ENCODE measurements around the gene PAX7. TPM values are rescaled to one million over a fixed set of nuclear protein-coding genes. Genes with fewer than 3 reads are reported as not detected.
A peak's percentile ranks its signal among the peaks of the same experiment; 100 is the strongest.

Gene PAX7
- total RNA-seq, 2 experiments from 2014 or later, result not detected

DNA sequence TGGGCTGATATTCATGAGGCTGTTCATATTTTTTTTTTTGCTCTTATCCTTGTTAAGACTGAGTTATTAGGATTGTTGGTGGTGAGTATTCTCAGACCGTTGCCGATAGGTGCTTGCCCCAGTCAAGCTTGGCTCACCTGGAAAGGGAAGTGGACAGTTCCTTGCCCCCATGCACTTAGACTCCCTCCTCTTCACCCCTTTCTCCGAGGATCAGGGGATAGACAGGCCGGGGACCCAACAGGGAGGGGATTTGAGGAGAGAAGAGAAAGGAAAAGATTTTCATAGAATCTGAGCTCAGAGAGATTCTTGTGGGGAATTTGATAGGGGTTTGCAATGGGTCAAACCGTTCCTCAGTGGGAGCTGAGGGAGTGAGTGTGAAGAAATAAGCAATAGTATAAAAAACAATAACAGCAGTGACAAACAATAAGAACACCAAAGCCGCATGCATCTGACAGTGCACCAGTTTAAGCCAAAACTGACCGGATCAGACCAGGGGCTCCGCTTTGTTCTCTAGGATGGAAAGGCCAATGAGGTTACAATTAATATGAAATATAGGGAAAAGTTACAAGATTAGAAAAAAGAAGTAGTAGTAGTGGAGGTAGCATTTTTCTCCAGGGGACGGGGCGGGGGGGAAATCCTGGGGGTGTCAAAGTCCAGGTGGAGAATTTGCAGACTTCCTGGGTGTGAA lies 8.9 kb downstream of the PAX7 start:
- no peak for DNase-seq
- H3K4me1 Mint-ChIP-seq, result peaks cover under 1% of the 10 kb centered on the region
- H3K9me3 Mint-ChIP-seq, result no peaks in the 10 kb centered on the region
- ChIA-PET CTCF (interaction anchor here (0.6 to 1.2 kb wide), 4 partner anchors 8 to 1513 kb away, joined by 3 to 5 read pairs (median 3); no protein-coding TSS in a partner anchor), POLR2A (no interaction called here)
- H3K36me3 Mint-ChIP-seq (ENCODE audit: low read depth), result peaks cover 1% of the 10 kb centered on the region
- peaks cover 90% of the 10 kb centered on the region for H3K27me3 Mint-ChIP-seq
- H3K27ac Mint-ChIP-seq, result peak overlapping the region; percentile 7
- H3K4me3 Mint-ChIP-seq, result no peak overlapping the region

GRCh38 chr1:18640228-18641004 lies 9.8 kb downstream of the PAX7 start:
- DNase-seq, result no peak
- H3K36me3 Mint-ChIP-seq (ENCODE audit: low read depth), result peaks cover 1% of the 10 kb centered on the region
- ChIA-PET CTCF (interaction anchor here (0.6 kb wide), 1 partner anchor 15 kb away, joined by 3 read pairs; no protein-coding TSS in a partner anchor), POLR2A (no interaction called here)
- no peaks in the 10 kb centered on the region for H3K9me3 Mint-ChIP-seq
- peaks cover 91% of the 10 kb centered on the region for H3K27me3 Mint-ChIP-seq
- peaks cover 6% of the 10 kb centered on the region for H3K4me1 Mint-ChIP-seq
- no peak overlapping the region for H3K4me3 Mint-ChIP-seq
- H3K27ac Mint-ChIP-seq, result peak overlapping the region; percentile 63

GRCh38 chr1:18641005-18641941 lies 10.6 kb downstream of the PAX7 start:
- DNase-seq, result no peak
- Mint-ChIP-seq H3K27me3 (peaks cover 92% of the 10 kb centered on the region), H3K9me3 (no peaks in the 10 kb centered on the region), H3K27ac (peak overlapping the region; percentile 76), H3K4me3 (no peak overlapping the region), H3K4me1 (peaks cover 8% of the 10 kb centered on the region), H3K36me3 (ENCODE audit: low read depth) (no peaks in the 10 kb centered on the region)
- ChIA-PET POLR2A (no interaction called here), CTCF (interaction anchor here (0.6 kb wide), 2 partner anchors 16 to 85 kb away, joined by 3 read pairs; no protein-coding TSS in a partner anchor)

DNA sequence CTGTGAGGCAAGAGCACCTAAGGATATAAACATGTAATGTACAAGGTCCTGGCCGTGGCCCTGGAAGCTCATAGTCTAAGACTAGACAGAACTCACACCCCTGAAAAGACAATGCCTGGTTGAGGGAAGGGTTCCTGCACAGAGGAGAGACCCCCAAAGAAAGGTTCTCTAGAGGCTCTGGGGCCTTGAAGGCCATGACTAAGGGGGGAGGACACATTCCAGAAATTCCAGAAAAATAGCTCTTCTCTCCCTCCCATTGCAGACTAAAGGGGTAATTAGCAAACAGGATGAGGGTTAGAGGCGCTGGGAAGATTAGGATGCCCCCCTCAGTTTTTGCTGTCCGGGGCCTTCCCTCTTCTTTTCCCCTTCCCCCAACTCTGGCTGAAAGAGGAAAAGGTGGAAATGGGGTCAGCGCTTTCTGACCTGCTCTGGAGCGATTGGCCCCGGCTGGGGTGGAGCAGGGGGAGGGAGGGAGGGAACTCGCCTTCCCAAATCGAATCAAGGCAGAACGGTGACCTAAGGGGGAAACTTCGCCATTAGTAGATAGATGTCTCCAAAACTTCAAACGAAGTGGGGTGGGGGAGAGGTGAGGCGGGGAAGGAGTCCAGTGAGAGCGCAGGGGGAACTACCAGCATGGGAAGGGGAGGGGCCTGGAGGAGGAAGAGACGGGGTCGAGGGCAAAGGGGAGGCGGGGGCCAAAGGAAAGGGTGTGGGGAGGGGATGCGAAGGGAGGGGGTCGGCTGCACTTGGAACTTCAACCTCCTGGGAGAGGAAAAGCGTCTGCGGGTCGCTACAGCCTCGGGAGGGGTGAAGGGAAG lies 11.8 kb downstream of the PAX7 start:
- Mint-ChIP-seq H3K27ac (no peak overlapping the region), H3K9me3 (no peaks in the 10 kb centered on the region), H3K27me3 (peaks cover 87% of the 10 kb centered on the region), H3K36me3 (ENCODE audit: low read depth) (no peaks in the 10 kb centered on the region), H3K4me1 (peaks cover 8% of the 10 kb centered on the region), H3K4me3 (no peak overlapping the region)
- ChIA-PET POLR2A (no interaction called here), CTCF (interaction anchor here (0.6 kb wide), 1 partner anchor 84 kb away, joined by 3 read pairs; no protein-coding TSS in a partner anchor)
- no peak for DNase-seq

DNA sequence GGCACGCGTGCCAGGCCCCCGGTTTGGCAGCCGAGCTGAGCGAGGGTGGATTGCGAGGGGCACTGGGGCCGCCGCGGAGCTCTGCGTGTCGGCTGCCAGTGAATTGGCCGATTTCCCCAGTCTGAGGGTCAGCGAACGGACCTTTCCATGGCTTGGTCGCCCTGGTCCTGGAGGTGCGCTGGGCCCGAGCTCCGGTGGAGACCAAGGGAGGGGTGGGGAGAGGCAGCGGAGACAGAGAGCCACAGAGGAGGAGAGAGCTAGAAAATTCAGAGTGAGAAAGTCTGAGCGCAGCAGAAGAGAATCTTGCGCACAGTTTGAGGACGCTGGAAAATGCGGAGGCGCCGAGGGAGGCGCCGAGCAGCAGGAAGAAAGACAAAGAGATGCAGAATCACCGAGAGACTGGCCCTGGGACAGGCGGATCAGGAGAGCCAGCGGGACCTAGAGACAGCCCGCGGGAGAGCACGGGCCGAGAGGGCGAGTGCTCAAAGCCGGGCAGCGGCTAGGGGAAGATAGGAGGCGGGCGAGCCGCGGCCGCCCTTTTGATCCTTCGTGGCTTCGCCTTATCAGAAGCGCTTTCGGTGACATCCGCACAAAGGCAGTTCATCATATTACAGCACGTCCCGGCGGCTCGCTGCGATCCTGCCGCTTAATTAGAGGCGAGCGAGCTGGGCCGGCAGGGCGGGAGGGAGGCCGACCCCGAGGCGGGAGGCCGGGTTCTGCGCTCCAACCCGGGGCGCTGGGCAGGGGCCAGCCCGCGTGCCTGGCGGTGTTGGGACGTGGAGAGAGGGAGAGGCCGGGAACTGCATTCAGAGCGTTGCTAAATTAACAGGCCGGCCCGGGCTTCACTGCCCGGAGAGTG lies 12.7 kb downstream of the PAX7 start:
- CTCF ChIA-PET, result no interaction called here
- no peak overlapping the region for H3K4me3 Mint-ChIP-seq
- H3K27ac Mint-ChIP-seq, result no peak overlapping the region
- no peaks in the 10 kb centered on the region for H3K9me3 Mint-ChIP-seq
- DNase-seq, result peak; percentile 9
- H3K4me1 Mint-ChIP-seq, result peaks cover 8% of the 10 kb centered on the region
- H3K27me3 Mint-ChIP-seq, result peaks cover 88% of the 10 kb centered on the region
- no peaks in the 10 kb centered on the region for H3K36me3 Mint-ChIP-seq (ENCODE audit: low read depth)
- POLR2A ChIA-PET, result no interaction called here

DNA sequence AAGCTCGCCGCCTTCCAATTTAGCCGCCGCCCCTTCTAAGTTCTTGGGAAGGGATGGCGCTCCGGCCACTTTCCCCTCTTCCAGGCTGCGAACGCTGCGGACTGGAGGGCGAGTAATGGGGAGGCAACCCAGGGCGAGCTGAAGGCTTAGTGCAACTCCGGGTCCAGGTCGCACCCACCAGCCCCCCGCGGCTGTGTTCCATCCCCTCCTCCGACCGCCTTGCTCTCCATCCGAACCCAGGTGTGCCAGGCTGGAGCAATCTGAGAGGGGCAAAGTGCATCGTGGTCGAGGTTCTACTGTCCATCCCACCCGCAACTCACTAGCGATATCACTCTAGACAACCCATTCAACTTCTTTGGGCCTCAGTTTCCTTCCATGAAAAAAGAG lies 13.4 kb downstream of the PAX7 start:
- ChIA-PET CTCF (no interaction called here), POLR2A (no interaction called here)
- Mint-ChIP-seq H3K36me3 (ENCODE audit: low read depth) (no peaks in the 10 kb centered on the region), H3K4me3 (no peak overlapping the region), H3K27ac (no peak overlapping the region), H3K4me1 (peaks cover 8% of the 10 kb centered on the region), H3K27me3 (peaks cover 88% of the 10 kb centered on the region), H3K9me3 (no peaks in the 10 kb centered on the region)
- DNase-seq, result no peak

DNA sequence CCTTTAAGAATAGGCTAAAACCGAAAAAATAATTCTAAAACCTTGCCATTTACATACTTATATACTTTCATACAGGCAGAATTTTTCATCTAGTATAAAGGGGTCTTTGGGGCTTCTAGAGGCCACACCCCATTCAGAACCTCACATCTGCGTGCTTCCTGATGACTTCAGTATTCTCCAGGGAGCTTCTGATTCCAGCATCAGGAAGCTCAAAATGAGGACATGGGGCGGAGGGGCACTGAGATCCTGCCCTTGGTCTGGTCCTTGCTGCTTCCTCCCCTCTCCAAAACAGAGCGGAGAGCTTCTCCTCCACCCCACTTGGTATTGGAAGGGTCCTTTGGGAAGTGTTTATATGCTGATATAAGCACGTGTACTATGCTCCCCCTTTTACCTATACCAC lies 13.8 kb downstream of the PAX7 start:
- peaks cover 88% of the 10 kb centered on the region for H3K27me3 Mint-ChIP-seq
- no peaks in the 10 kb centered on the region for H3K9me3 Mint-ChIP-seq
- ChIA-PET POLR2A (no interaction called here), CTCF (interaction anchor here (1.2 kb wide), 1 partner anchor 17 kb away, joined by 3 read pairs; no protein-coding TSS in a partner anchor)
- no peak overlapping the region for H3K27ac Mint-ChIP-seq
- no peak overlapping the region for H3K4me3 Mint-ChIP-seq
- no peak for DNase-seq
- no peaks in the 10 kb centered on the region for H3K36me3 Mint-ChIP-seq (ENCODE audit: low read depth)
- peaks cover 8% of the 10 kb centered on the region for H3K4me1 Mint-ChIP-seq

GRCh38 chr1:18644973-18645746 lies 14.5 kb downstream of the PAX7 start:
- no peaks in the 10 kb centered on the region for H3K36me3 Mint-ChIP-seq (ENCODE audit: low read depth)
- POLR2A ChIA-PET, result no interaction called here
- H3K4me1 Mint-ChIP-seq, result peaks cover 8% of the 10 kb centered on the region
- DNase-seq, result no peak
- H3K27ac Mint-ChIP-seq, result no peak overlapping the region
- H3K27me3 Mint-ChIP-seq, result peaks cover 88% of the 10 kb centered on the region
- H3K9me3 Mint-ChIP-seq, result no peaks in the 10 kb centered on the region
- H3K4me3 Mint-ChIP-seq, result peak overlapping the region; percentile 11
- CTCF ChIA-PET, result interaction anchor here (1.2 kb wide), 1 partner anchor 17 kb away, joined by 3 read pairs; no protein-coding TSS in a partner anchor

- no peak overlapping the region for H3K4me3 Mint-ChIP-seq
- H3K9me3 Mint-ChIP-seq, result no peaks in the 10 kb centered on the region
- no peak for DNase-seq
- ChIA-PET POLR2A (no interaction called here), CTCF (no interaction called here)
- H3K27ac Mint-ChIP-seq, result no peak overlapping the region
- H3K4me1 Mint-ChIP-seq, result peaks cover 8% of the 10 kb centered on the region
- H3K36me3 Mint-ChIP-seq (ENCODE audit: low read depth), result no peaks in the 10 kb centered on the region
- H3K27me3 Mint-ChIP-seq, result peaks cover 88% of the 10 kb centered on the region
Measured at GRCh38 chr1:18645747-18646090, 15.1 kb downstream of the PAX7 start.

DNA sequence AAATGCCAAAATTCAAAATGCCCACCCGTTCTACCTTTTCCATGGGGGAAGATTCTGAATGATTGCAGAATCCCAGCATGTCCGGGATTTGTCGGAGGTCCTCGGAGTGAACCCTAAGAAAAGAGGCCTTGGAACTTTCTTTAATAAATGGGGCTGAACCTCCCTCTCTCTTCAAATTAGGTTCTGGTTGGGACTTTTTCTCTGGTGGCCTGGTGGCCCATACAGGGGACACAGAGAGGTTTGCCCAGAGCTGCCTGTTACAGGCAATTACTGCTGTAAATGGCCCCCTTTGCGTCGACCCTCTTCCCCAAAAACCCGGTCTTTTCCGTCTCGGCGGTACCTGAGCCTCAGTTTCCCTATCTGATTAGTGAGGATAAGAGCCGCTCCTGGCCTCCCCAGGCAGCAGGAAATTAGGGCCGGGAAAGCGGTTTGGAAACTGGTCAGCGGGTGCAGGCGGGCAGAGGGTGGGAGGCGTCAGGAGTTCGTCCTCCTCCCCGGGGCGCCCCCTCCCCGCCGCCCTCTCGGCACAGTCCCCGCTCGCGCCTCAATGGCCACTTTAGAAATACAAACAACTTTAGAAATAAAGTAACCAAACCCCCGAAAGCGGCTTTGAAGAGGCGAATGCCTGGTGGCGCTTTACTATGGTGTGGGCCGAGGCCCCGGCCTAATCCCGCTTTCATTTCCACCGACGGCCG lies 15.6 kb downstream of the PAX7 start:
- Mint-ChIP-seq H3K36me3 (ENCODE audit: low read depth) (no peaks in the 10 kb centered on the region), H3K4me1 (peaks cover 8% of the 10 kb centered on the region), H3K27me3 (peaks cover 87% of the 10 kb centered on the region), H3K27ac (no peak overlapping the region), H3K9me3 (no peaks in the 10 kb centered on the region), H3K4me3 (no peak overlapping the region)
- no peak for DNase-seq
- ChIA-PET POLR2A (no interaction called here), CTCF (no interaction called here)
